NCI-H226 (cell line): ENCODE data around the gene TMEM204.

ENCODE experiments used
- DNase-seq: peaks from one replicate; pipeline ENCODE4 v3.0.0-alpha.2; 2015

The TMEM204 gene

DNA sequence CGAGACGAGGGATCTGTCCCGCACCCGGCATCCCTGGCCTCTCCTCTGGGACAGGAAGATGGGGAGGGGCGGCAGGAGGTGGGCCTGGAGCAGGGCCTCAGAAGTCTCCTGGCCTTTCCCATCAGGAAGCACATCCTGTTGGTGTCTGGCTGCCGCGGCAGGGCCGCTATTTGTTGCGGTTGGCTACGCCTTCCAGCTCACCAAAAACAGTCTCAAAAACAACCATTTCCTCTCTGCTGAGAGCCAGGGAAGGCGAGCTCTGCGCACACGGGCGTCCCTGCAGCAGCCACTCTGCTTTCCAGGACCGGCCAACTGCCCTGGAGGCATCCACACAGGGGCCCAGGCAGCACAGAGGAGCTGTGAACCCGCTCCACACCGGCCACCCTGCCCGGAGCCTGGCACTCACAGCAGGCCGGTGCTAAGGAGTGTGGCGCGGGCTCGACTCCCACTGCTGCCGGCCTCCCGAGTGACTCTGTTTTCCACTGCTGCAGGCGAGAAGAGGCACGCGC lies at the start of gene TMEM204:
TMEM204 (plus strand) TSS at position 224 of the 509 bp plus-strand sequence. CDS start 610 bp downstream, outside the sequence.
- no peak for DNase-seq

DNA sequence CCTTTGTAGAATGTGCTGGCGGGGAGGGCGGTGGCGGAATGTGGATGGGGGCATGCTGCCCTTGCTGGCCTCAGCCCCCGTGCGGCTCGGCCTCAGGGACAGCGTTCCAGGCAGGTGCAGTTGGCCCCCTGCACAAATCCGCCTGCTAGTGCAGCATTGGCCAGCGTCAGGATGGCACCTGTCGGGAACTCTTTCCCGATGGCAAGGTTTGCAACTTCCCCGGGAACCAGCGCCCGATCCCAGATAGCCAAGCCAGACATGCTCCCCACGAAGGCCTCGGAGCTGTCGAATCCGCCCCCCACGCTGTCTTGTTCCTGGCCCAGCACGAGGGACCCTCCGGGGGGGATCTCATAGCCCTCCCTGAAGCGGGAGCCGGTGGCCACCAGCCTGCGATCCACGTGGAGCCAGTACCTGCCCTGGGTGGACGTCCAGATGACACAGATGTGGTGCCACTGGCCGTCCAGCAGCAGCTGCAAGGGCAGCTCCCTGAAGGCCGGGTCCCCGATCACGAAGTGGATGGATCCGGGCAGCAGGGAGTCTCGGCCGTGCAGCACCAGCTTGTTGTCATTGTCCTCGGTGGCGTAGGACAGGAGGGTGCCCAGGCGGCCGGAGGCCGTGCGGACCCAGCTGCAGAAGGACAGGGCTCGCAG lies 47.5 kb upstream of the TMEM204 start:
- no peak for DNase-seq

DNA sequence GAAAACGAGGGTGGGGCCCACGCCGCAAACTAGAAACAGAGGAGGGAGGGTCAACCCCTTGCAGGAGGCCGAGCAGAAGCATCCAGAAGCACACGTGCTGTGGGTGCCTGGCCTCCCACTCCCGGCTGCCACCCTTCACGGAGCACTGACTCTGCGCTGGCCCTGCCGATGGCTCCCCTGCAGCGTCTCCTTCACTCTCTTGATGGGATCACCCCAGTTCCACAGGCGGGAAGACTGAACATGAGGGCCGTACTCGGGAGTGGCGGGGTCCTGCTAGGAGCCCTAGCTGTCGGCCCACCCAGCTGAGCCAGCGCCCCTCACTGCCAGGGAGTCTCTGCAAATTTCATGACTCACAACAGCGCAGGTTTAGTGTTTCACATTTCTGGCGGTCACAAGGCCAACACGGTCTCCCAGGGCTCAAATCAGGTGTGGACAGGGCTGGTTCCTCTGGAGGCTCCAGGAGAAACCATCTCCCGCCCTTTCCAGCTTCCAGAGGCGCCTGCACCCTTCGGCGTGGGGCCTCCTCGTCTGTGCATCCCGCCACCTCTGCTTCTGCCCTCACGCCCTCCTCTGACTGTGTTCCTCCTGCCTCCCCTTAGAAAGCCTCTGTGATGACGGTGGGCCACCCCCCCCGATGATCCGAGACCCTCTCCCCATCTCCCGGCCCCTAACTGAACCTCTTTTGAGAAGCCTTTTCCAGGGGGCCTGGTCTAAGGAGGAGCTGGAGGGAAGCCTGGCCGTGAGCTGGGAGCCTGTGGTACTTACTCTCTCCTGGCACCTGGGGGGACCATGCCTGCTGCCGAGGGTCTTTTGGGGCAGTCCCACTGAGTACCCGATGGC lies 46.7 kb upstream of the TMEM204 start:
- DNase-seq = no peak

DNA sequence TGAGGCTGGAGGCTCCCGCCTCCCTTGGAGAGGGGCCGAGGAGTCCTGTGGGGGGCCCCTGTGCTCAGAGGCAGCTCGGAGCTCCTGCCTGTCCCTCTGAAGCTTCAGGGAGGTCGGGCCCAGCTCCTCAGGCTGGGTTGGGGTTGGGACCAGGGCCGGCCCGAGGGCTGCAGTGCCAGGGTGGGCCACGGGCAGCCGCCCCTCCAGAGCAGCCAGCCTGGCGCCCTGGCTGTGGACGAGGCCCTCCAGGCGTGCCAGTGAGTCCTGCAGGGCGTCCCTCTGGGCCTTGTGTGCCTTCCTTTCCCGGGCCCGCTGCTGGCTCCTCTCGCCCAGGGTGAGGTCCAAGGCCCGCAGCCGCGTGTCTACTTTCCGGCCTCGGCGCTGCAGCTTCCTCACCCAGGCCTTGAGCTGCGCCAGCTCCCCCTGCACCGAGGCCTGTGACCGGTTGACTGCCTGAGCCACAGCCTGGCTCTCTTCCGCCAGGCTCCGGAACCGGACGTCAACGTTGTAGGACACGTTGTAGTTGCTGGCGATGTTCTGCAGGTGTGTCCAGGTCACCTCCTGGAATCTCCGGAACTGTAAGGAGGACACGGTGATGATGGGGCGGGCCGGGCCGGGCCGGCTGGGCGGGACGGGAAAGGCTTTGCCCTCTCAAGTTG lies 45.9 kb upstream of the TMEM204 start:
- DNase-seq = no peak

DNA sequence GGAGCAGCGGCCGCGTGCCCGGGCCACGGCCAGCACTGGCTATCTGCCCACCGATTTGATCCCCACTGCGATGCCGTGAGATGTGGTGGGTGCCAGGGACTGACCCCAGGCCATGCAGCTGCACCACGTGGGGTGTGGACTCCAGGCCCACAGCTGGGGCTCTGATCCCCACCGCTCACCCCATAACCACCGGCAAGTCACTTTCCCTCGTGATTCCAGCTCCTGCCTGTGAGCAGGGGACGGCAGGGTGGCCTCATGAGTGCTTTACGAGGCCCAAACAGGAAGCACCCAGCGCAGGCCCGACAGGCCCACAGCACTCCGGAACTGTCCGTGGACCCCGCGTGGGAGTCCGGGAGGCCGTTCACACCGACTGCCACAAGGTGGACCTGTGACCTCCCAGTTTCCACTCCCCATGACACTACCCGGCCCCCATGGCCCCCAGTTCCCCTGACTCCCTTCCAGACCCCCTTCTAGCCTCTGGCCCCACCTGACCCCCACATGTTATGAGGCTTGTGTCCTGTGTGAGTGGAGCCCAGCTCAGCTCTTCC lies 45.3 kb upstream of the TMEM204 start:
- DNase-seq = no peak

DNA sequence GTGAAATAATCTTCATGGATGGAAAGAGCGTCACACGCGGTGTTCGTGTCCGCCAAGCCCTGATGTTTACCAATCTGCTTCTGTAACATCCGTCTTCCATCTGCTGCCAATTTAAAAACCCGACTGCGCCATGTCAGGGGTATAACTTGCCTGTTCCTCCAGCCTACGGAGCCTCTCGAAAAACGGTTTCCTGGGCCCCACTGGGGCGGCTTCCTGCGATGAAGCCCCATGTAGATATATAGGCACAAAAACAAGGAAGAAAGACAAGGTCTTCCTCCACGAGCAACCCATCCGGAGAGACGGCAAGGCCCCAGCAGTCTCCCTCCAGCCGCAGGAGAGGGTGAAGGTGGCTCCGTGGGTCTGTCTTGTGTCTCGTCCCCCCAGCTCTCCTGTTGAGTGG lies 44.8 kb upstream of the TMEM204 start, which contains the start of gene PTX4:
PTX4 (minus strand) TSS at position 326 of the 400 bp plus-strand sequence; CDS start at position 291, 35 bp downstream.
- no peak for DNase-seq

DNA sequence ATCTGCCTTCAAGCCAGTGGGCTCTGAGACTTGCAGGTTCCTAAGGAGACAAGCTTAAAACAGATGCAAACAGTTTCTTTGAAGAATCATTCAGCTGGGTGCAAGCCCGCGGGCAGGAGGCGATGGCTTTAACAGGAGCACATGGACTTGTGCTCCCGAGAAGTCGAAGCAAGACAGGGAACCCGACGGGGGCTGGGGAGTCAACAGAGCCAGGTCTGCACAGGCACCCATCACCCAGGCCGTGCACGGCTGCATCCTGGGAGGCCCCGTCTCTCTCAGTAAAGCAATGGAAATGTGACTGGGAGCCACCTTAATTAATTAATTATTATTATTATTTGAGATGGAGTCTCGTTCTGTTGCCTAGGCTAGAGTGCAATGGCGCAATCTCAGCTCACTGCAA lies 44.4 kb upstream of the TMEM204 start:
- DNase-seq = no peak

DNA sequence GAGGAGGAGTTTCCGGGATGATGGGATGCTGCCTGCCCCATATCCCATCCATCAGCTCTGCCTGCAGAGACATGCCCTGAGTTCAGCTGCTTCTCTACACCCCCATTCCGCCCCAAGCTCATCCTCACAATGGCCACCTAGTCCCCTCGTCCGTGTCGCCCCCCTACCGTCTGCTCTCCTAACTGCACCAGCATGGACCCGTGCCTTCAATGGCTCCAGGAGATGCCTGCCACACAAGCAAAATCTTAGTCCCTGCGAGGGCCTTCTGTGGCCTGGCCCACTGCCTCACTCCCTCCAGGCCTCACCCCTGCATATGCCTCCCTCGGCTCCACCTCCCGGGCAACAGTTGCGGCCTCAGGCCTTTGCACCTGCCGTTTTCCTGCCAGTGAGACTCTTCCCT lies 42.1 kb upstream of the TMEM204 start:
- no peak for DNase-seq

DNA sequence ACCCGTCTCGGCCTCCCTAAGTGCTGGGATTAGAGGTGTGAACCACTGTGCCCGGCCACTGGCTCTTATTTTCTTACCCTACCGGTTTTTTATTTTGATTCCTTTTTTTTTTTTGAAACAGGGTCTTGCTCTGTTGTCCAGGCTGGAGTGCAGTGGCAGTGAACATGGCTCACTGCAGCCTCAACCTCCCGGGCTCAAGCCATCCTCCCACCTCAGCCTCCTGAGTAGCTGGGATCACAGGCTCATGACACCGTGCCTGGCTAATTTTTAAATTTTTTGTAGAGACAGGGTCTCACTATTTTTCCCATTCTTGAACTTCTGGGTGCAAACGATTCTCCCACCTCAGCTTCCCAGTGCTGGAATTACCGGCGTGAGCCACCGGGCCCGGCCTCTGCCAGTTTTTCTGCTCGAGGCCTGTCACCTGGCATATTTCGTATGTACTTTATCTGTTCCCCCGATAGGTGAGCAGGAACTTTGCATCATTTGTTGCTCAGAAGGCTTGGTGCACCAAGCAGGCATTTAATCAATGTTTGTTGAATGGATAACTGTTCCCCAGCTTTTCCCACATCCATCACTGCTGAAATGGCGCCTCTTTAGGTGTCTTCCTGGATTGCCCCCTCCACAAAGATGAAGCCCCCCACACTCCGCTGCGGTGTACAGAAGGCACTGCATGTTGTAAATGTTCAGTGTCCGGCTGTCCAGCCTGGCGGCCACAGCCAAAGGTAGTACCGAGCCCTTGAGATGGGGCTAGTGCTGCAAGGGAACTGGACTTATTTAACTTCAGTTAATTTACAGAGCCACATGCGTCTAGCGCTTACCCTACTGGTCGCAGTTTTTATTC lies 41.2 kb upstream of the TMEM204 start:
- DNase-seq = no peak

DNA sequence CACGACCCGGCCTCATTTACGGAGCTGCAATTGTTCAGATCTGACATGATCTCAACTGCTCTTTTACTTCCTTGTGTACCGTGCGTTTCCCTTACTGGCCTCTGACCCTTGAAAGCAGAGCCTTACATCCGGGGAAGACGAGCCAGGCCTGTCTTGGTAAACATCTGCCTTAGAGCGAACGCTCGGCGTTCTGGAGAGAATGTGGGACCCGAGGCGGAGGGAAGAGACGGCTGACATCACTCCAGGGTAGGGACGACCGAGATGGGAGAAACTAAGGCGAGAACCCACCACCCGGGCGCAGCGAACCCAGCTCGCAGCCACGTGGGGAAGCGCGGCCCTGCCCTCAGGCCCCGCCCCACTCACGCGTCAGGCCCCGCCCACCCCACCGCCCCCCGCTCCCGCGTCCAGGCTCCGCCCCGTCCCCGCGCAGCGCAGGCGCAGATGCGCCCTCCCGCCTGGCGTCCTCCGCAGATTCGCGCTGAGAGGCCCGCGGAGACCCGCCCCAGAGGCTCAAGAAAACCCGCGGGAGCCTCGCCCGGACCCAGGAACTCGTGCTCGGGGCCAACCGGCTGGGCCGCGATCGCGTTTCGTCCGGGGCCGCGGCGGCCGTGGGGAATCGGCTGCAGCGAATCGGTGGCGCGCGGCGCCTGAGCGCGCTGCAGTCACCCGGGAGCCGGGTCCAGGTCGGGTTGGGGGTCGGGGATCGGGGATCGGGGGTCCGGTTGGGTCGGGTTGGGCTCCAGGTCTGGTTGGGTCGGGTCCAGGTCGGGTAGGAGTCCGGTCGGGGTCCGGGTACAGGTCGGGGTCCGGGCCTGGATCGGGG lies 40.3 kb upstream of the TMEM204 start, which contains the start of gene TELO2:
TELO2 (plus strand) TSS at position 438 of the 823 bp plus-strand sequence. CDS start 922 bp downstream, outside the sequence.
- peak; percentile 71 for DNase-seq

DNA sequence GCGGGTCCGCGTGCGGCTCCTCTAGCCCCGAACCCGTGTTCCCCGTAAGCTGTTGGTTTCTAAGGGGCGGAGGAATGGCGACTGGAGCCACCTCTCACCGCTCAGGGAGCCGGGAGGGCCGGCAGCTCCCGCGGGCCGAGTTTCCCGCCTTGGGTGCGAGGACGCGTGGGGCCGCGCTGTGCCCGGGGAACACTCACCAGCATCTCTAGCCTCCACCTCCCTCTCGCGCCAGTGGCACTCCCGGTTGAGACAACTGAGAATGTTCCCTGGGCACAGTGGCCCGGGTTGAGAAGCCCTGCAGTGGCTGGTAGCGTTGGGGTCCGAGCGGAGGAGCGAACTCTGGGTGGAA lies 39.7 kb upstream of the TMEM204 start:
- DNase-seq = no peak

DNA sequence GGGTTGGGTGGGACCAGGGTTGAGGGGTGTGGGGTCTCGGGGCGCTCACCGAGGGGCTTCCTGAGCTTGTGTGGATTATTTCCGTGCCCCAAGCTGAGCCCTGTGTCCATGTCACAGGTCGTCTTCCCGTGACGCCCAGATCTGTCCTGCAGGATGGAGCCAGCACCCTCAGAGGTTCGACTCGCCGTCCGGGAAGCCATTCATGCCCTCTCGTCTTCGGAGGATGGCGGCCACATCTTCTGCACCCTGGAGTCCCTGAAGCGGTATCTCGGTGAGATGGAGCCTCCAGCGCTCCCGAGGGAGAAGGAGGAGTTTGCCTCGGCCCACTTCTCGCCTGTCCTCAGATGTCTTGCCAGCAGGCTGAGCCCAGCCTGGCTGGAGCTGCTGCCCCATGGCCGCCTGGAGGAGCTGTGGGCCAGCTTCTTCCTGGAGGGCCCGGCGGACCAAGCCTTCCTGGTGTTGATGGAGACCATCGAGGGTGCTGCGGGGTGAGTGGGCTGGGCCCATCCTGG lies 39.3 kb upstream of the TMEM204 start:
- DNase-seq = peak; percentile 9

DNA sequence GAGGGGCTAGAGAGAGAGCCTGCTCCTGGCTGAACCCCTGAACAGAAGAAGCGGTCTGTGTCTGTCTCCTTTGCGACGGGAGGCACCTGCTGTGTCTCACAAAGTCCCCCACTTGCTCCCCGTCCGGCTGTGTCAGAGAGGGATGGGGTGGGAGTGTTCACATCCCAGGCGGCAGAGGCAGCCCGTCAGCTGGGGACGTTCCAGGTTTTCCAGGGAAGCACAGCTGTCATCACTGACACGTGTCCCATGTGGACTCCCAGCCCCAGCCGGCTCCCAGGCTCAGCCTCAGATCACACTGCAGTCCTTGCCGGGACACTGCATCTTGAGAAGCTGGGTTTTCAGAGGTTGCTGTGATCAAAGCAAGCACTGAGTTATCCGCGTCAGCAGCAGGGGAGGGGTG lies 38.8 kb upstream of the TMEM204 start:
- no peak for DNase-seq

DNA sequence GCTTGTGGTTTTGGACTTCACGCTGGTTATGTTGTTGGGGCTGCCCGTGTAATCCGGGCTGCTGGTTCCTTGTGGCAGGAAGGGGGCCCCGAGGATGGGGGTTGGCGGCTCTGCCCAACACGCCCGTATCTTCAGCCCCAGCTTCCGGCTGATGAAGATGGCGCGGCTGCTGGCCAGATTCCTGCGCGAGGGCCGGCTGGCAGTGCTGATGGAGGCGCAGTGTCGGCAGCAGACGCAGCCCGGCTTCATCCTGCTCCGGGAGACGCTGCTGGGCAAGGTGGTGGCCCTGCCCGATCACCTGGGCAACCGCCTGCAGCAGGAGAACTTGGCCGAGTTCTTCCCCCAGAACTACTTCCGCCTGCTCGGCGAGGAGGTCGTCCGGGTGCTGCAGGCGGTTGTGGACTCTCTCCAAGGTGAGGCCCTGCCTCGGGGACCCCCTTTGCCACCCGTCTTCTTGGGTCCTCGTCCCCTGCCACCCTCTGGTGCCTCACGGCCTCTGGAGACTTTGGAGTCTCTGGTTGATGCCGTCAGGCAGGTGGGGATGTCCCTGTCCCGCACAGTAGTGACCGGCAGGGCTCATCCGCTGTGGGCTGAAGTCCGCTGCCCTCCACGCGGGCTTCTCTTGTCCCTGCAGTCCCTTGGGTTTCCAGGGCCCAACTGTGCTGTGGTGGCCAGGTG lies 38.1 kb upstream of the TMEM204 start:
- no peak for DNase-seq

DNA sequence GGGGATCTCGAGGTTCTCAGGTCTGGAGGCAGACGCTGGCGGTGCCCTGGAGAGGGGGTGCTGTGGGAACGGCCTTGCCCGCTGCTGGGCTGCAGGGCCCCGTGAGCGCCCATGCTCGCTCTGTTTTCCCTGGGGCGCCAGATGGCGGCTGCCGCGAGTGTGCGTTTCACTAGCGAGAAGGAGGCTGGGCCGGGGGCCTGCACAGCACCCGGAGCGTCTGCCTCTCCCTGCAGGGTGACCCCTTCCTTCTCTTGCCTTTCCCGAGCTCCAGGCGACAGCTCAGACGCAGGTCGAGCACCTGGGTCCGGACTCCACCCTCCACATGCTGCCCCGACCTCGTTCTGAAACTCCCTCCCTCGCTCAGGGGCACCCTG lies 37.6 kb upstream of the TMEM204 start:
- DNase-seq = no peak

DNA sequence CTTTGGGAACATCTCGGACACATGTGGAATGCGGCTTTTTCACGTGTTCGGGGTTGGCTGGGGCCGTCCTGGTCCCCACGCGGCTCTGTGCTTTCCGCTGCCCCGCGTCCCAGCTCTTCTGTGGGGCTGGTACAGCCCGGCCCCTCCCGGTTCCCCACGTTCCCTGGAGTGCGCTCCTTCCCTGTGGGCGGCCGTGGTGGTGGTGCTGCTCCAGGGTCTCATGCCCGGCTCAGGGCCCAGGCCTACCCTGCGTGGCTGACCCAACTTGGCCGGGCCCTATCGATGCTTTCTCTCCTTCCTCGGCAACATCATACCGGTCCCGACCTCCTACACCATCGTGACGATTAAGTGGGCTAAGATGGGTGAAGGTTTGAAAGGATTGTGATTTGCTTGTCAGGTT lies 37.0 kb upstream of the TMEM204 start:
- no peak for DNase-seq

DNA sequence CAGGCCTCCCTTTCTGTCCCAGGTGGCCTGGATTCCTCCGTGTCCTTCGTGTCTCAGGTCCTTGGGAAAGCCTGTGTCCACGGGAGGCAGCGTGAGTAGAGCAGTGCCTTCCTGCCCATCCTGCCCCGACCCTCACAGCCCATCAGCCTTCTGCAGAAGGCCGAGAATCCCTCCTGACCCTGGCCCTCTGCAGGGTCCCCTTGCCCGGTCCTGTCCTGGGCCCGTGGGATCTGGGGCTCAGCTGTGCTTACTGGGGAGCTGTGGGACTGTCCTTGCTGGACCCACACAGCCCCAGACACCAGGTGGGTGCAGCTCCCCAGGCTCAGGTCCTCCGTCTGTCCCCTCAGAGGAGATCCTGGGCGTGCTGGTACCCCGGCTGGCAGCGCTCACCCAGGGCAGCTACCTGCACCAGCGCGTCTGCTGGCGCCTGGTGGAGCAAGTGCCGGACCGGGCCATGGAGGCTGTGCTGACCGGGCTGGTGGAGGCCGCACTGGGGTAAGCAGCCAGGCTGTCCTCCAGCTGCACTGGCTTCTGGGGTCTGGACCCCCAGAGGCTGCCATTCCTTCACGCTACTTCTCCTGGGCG lies 36.4 kb upstream of the TMEM204 start:
- DNase-seq = no peak

DNA sequence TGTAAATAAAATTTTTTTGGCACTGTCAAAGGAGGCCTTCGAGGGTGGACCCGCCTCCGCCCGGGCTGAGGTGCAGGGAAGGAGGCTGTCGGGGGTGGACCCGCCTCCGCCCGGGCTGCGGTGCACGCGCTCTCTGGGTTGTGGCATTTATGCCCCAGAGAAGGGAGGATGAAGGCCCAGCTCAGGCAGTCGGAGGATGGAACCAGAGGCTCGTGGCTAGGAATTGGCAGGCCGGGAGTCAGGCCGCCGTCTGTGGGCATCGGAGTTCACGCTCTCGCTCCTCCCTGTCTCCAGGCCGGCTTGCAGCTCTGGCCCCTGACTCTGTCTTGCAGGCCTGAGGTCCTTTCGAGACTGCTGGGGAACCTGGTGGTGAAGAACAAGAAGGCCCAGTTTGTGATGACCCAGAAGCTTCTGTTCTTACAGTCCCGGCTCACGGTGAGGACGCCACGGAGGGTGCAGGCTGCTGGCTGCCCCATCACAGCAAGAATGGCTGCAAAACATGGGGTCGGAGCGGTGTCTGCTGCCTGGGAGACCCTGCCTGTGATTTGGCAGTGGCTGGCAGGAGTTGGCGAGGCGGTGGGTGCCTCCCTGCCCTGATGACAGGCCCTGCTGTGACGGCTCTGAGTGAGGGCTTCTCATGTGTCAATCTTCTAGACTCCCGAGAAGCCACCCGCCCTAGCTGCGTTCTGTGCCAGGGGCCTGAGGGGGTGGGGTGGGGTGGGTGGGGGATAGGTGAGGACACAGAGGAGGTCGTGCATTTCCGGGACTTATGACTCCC lies 34.4 kb upstream of the TMEM204 start:
- DNase-seq = no peak

DNA sequence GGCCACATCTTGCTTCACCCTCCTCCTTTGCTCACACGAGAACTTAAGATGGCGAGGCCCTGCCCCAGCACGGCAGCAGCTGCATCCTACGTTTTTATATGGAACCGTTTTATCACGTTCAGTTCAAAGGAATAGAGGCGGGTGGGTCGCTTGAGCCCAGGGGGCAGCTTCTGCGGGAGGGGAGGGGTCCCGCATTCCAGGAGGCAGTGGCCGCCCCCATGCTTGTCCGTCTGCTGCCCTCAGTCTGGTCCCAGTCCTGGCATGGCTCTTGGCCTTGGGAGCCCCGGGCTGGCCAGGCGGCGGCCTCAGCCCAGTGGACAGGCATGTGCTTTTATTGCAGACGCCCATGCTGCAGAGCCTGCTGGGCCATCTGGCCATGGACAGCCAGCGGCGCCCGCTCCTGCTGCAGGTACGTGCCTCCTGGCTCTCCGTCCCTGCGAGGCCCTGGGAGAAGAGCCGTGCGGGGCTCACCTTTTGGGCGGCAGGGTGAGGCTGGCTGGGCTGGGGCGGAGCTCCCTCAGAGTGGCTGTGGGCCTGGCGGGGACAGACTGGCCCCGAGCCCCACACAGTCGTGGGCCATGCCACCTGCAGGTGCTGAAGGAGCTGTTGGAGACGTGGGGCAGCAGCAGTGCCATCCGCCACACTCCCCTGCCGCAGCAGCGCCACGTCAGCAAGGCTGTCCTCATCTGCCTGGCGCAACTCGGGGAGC lies 33.6 kb upstream of the TMEM204 start:
- no peak for DNase-seq
